Activated CD4-positive, alpha-beta T cell treated with anti-CD3 and anti-CD28 coated beads, Interleukin-2, Interleukin-6, amounts not matched to agents 100 ng/mL and 50 ng/mL, durations not matched to agents 16 hours and 8 hours (primary cell): ENCODE data around the gene SIGMAR1.

Experiments
- DNase-seq: peaks from one replicate; pipeline ENCODE4 v3.0.0-alpha.2; 2020

Gene SIGMAR1

DNA sequence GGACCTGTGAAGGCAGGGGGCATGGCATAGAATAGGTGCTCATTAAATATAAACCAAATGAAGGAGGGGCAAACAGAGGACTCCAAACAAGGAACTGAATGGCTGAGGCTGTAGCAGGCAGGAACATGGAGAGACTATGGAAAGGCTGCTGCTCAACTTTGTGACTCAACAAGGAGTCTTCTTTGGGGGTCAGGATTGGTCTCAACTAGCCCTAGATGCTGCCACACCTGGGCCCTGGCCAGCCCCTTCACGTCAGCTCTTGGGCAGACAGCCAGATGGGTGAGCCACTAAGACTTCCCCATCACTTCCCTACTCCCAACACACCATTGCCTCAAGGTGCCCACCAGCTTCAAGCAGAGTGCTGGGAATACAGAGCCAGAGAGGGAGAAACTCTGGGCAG lies 36.7 kb downstream of the SIGMAR1 start:
- no peak for DNase-seq

DNA sequence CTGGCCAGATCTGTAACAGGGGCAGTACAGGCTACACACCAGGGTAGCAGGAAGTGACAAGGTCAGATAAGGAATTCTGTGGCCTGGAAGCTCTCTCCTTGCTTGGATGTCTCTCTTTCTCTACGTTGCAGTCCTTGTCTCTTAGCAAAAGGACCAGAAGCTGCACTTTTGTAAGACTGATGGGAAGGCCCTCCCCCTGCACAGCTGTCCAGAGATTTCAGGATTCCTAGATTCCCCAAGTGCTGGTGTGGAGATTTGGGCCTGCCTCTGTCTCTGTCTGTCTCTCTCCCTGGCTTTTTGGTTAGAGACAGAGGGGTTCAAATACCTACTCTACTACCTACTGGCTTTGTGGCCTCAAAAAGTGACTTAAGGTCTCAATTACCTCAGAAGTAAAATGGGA lies 38.0 kb downstream of the SIGMAR1 start:
- no peak for DNase-seq

DNA sequence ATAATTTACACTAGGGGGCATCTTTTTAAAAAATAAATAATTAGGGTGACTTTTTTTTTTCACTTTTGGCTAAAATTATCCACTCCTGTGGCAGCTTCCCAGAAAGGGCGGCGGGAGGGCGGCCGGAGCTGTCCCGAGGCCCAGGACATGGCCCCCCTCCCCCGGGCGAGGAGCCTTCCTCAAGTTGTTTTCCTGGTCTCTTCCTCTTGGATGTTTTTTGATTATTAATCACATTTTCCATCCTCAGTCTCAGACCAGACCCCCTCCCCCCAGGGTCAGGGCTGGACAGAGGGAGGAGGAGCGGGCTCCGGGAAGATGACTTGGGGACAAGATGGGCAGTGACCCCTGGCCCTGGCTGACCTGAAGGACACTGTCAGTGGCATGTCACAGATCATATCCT lies 43.4 kb downstream of the SIGMAR1 start:
- no peak for DNase-seq

DNA sequence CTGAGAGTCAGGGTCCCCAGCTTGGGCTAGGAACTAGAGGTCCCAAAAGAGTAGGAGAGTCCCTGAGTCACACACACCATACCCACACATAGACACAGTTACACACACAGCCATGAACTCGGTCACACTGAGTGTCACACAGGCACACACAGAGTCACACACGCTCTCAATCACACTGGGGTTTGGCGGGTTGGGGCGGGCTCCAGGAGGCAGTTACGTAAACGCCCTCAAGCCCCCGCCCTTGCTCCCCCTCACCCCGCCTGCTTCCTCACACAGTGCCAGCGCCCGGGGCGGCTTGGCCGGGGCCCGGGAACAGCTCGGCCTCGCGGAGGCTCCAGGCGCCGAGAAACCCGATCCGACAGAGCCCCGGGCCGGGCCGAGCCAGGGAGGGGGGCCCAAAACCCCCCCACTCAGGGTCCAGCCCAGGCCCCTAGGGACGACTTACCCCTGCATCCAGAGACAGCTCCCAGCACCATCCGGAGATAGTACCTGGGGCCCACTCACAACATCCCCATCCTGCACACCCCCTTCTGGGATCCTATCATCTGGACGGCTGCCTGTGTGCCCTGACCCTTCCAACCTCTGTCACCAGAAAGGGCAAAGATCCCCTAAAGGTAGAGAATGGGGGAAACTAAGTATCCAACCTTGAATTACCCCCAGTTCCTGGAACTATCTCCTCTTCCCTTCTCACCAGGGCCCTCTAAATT lies 44.5 kb downstream of the SIGMAR1 start:
- DNase-seq, result no peak

DNA sequence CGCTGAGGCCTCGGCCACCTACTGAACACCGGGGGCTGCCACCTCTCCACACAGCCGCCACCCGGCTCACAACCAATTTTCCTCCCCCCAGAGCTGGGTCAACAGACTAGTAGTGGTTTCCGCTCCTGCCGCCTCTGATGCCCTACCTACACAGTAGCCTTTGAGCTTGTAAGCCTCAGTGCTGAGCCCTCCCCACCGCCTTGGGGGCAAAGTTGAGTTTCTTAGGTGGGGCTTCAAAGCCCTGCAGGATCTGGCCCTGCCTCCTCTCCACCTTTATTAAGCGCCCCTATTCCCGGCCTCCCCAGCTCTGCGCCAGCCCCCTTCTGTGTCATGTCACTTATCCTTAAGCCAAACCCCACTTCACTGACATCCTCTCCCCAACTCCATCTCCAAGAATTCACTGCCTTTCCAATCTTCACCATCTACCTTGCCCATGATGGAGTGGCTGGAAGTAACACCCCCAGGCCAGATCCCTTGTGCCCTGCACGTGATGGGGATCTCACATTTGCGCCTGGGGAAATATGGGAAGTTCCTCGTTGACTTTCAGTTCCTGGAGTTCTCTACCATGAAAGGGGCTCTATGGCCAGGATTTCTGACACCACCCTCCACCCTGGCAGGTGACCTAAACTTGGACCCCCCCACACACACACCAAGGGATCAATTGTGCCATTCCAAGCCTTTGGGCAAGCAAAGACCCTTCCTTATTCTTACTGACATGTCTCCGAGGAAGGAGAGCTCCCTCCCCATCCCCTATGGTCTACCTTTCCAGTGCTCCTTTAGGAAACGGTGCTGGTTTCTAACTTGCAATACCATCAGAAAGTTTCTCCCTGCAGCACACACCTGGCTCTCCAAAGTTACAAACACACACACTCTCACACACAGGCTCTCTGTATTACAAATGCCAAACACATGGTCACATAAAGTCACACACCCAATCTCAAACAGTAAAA lies 45.4 kb downstream of the SIGMAR1 start:
- DNase-seq, result no peak

DNA sequence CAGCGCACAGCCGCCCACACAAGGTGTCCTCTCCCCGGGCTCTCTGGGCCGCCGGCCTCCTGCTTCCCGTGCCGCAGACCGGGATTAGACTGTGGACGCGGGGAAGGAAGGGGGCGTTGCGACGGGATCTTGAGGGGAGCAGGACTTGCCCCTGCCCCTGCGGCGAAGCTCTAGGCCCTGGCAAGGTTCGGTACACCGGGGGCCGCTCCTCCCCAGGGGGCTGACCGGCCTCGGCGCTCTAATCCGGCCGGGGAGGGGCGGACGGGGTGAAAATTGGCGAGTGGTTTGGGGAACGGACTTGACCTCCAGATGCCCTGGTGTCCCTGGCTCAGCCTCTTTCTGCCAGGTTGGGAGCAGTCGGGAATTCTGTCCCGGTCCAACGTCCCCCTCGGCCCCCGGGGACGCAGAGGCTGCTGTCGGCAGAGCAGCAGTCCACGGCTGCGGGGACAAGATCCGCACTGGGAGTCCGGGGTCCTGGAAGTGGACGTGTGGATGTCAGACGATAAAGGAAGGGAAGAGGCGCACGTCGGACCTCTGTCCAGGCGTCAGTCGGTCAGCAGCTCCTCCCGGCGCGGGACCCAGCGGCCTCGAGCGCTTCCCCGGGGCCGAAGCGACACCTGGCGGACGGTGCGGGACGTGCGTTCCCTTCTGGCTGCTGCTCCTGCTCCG lies 46.2 kb downstream of the SIGMAR1 start:
- DNase-seq, result peak; percentile 82

DNA sequence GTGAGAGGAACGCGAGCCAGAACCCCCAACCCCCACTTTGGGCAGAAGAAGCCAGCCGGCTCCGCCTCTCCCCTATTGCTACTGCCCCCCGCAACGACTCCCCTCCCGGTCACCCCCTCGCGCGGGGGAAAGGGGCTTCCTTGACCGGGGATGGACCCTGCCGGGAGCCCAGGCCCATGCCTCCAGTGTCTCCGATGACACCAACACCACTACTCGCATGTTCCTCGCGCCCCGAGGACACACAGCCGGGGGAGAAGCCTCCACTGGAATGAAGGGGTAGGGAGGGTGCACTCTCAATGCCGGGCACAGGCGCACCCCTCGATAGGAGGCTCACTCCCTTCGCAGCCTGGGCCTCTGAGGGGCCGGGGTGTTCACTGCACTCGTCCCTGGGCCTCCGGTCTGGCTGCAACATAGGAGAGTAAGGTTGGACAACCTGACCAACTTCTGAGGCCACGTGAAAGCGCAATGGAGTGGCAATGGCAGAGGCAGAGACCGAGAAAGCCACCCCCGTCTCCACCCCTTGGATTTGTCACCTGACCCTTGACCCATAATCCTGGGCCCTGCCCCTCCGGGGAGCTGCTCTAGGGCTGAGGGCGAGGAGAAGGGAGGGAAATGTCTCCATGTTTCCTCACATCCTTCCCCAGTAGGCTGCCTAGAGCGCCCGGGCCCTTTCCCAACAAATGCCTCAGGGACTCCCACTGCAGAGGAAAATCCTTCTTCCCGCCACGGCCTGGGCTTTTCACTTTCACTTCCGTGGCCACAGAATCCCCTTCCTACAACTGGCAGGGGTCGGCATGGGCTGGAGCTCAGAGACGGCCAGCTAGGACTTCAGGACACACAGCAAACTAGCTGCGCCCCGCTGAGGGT lies 47.0 kb downstream of the SIGMAR1 start:
- no peak for DNase-seq

DNA sequence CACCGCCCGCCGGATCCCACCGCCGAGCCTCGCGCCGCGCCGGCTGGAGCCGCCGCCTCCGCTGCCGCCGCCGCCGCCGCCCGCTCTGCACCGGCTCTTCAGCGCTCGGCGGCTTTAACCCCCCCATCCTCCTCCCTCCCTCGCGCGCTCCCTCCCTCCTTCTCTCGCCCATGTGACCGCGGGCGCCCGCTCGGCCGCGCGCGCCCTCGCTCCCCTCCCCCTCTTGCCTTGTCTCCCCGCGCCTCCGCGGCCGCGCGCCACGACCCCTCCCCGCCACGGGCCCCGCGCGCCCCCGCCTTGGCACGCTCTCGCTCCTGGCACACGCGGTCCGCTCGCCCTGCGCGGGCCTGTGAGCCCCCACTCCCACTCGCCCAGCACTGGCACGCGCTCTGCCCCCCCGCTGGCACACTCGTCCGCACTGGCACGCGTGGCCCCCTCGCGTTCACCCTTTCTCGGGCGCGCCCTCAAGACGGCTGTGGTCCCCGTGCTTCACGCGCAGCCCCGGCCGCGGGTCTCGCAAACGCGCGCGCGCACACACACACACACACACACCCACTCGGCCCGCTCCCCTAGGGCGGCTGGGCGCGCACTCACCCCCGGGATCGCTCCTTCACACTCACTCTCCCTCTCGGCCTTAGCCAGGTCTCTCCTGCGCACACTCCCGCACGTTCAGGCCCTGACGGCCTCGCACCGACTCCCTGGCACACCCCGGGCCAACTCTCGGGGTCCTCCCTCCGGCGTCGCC lies 47.8 kb downstream of the SIGMAR1 start, which contains the start of gene CNTFR:
Gene CNTFR (minus strand): TSS at position 89 of the 745 bp plus-strand sequence. CDS start 20,743 bp downstream, outside the sequence.
- no peak for DNase-seq

DNA sequence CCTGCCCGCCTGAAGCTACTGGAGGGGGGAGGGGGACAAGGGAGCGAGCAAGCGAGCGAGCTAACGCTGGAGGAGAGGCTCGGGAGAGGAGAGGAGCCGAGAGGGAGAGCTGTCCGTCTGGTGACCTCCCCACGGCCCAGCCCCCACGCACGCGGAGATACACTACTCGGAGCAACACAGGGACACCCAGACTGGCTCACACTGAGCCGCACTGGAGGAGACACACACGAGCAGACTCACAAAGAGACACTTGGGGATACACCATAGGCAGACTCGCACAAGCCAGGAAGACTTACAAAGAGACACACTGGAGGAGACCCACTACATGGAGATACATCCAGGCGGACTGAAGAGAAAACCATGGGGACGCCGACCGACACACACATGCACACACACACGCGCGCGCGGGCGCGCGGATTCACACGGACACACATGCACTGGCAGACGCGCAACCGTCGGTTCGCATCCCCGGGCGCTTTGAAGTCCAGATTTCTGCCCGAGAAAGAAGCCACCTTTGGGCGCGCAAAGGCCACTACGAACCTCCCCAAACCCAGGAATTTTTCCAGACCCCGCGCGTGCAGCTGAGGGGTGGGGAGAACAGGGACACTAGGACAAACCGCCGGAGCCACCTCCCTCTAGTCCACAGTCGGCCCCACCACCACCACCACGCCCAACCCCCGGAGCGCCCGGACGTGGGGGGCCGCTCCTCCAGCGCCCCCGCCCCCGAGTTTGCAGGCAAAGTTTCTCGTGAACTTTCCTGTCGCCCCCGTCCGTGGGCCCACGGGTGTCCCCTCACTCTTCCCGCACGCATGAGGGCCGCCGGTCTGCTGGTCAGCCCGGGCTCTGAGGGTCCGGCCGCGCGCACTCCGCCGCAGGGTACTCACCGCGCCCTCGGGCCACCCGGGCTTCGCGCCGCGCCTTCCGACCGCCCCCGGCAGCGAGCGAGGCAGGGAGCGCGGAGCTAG lies 48.6 kb downstream of the SIGMAR1 start:
- DNase-seq, result no peak

DNA sequence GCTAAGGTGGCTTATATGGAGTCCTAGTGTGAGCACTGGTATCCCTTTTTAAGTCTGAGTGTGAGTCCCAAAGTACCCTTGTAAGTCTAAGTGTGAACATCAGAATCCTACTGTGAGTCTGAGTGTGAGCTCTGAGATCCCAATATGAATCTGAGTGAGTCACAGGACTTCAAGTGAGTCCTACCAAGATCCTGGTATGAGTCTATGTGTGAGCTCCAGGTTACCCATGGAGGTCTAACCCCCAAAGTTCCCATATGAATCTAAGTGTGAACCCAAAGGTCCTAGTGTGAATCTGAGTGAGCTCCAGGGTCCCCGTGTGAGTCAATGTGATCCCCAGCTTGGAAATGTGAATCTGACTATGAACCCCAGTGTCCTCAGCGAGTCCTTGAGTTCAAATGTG lies 50.3 kb downstream of the SIGMAR1 start:
- peak; percentile 14 for DNase-seq

DNA sequence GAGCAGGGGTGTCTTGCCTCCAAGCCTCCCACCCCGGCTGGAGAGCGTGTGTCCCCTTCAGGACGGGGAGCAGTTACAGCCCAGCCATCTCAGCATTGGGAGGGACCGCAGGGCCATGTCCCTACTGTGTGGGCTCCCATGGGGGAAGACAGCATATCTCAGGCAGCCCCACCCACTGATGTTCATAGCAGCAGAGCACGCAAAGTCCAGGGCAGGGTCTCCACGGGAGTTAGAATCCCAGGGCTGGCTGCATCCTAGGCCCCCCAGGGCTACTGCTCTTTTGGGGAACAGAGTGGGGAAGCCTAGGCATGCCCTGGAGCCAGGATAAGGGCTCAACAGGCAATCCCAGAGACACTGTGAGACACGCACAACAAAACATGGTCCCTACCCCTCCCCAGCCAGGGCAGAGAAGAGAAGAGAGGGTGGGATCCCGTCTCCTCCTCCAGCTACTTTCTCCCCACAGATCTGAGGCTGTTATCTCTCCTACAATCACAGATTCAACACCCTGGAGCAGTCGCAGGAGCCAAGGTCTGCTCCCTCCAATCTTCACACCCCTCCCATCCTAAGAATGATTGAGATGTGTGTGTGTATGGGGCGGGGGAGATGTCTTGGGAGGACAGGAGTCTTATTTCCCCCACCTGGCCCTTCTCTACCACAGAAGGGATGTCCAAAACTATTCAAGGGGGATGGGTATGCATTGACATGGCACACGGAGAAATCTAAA lies 51.5 kb downstream of the SIGMAR1 start:
- no peak for DNase-seq

DNA sequence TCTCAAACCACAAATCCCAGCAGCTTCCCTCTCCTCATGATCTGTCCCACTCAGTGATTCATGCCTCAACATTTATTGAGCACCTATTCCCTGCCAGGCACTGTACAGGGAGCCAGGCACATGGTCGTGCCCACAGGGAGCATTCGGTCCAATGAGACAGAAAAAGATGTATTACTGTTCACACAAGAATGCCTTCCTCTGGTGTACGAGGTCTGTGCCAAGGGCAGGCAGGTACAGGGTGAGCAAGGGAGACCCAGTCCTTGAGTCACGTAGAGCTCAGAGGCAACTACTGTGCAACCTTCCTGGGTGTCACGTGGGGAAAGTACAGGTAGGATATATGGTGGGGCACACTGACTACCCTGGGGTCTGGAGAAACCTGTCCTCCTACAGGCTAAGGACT lies 52.6 kb downstream of the SIGMAR1 start:
- no peak for DNase-seq
